ENCODE measurements around the gene TRAM2. TPM values are rescaled to one million over a fixed set of nuclear protein-coding genes. Genes with fewer than 3 reads are reported as not detected.

TRAM2 gene
- total RNA-seq, 4 donors from 2014 or later, result 21.3 to 27.5 (median 23.7) TPM

- DNase-seq (ENCODE audit: low spot score in 2 of 2), result peak; percentile 42 to 77
- WGBS, 2 donors, result 37 to 39% methylated on average over 7 of the region's 7 CpGs
- H3K27ac ChIP-seq, result peak overlapping the region; percentile 29 to 97 (median 70)
These were observed 62.3 kb downstream of the TRAM2 start for GRCh38 chr6:52514514-52514913.

GRCh38 chr6:52513896-52514295, 63.0 kb downstream of the TRAM2 start:
- H3K27ac ChIP-seq, result peak overlapping the region; percentile 31 to 97 (median 70)
- no peaks in the 10 kb centered on the region for H3K9me3 ChIP-seq
- no peak for DNase-seq (ENCODE audit: low spot score in 2 of 2)
- 86% methylated on average over 4 of the region's 4 CpGs for WGBS, 2 donors
- peaks cover 3 to 94% (median 61%) of the 10 kb centered on the region in 4 donors for H3K4me1 ChIP-seq
- TF ChIP-seq CTCF (IDR thresholded peaks at IDR 0.05), result no peak
- H3K36me3 ChIP-seq, result peaks cover 0 to 22% (median 0%) of the 10 kb centered on the region in 3 donors
- H3K27me3 ChIP-seq, result no peaks in the 10 kb centered on the region
- no peak overlapping the region for H3K4me3 ChIP-seq

More at GRCh38 chr6:52514514-52514913, 62.3 kb downstream of the TRAM2 start:
- TF ChIP-seq CTCF (IDR thresholded peaks at IDR 0.05) (no peak), EP300 (IDR thresholded peaks at IDR 0.05) (peak in 1 of 2 donors; percentile 93)
- Histone ChIP-seq H3K36me3 (peaks cover 0 to 15% (median 0%) of the 10 kb centered on the region in 3 donors), H3K27me3 (no peaks in the 10 kb centered on the region), H3K9me3 (no peaks in the 10 kb centered on the region), H3K4me3 (no peak overlapping the region), H3K4me1 (peaks cover 3 to 98% (median 61%) of the 10 kb centered on the region in 4 donors)

- peaks cover 3 to 90% (median 58%) of the 10 kb centered on the region in 4 donors for H3K4me1 ChIP-seq
- peaks cover 0 to 26% (median 0%) of the 10 kb centered on the region in 3 donors for H3K36me3 ChIP-seq
- H3K9me3 ChIP-seq, result no peaks in the 10 kb centered on the region
- no peak for TF ChIP-seq EP300 (IDR thresholded peaks at IDR 0.05)
- TF ChIP-seq CTCF (IDR thresholded peaks at IDR 0.05), result no peak
- no peak for TF ChIP-seq POLR2A (IDR thresholded peaks at IDR 0.05)
- no peaks in the 10 kb centered on the region for H3K27me3 ChIP-seq
- no peak overlapping the region for H3K4me3 ChIP-seq
- WGBS, 2 donors, result 61 to 62% methylated on average over 2 of the region's 2 CpGs
- no peak for DNase-seq (ENCODE audit: low spot score in 2 of 2)
- peak overlapping the region; percentile 31 to 97 (median 70) for H3K27ac ChIP-seq
These were observed 63.4 kb downstream of the TRAM2 start for GRCh38 chr6:52513464-52513863.

- H3K4me3 ChIP-seq, result no peak overlapping the region
- peak overlapping the region; percentile 66 to 97 (median 82) for H3K27ac ChIP-seq
- peak in 1 of 2 donors; percentile 88 for TF ChIP-seq EP300 (IDR thresholded peaks at IDR 0.05)
- no peak for TF ChIP-seq CTCF (IDR thresholded peaks at IDR 0.05)
- DNase-seq (ENCODE audit: low spot score in 2 of 2), result peak; percentile 40 to 67
- H3K4me1 ChIP-seq, result peaks cover under 1 to 90% (median 49%) of the 10 kb centered on the region in 4 donors
- no peaks in the 10 kb centered on the region for H3K27me3 ChIP-seq
- 15% methylated on average over 4 of the region's 4 CpGs for WGBS, 2 donors
- peaks cover 0 to 39% (median 0%) of the 10 kb centered on the region in 3 donors for H3K36me3 ChIP-seq
- H3K9me3 ChIP-seq, result no peaks in the 10 kb centered on the region
These were observed 64.7 kb downstream of the TRAM2 start for GRCh38 chr6:52512199-52512598.

GRCh38 chr6:52511572-52512151, 65.2 kb downstream of the TRAM2 start:
- no peaks in the 10 kb centered on the region for H3K27me3 ChIP-seq
- no peak for DNase-seq (ENCODE audit: low spot score in 2 of 2)
- 59 to 61% methylated on average over 12 of the region's 12 CpGs for WGBS, 2 donors
- H3K4me3 ChIP-seq, result no peak overlapping the region
- H3K4me1 ChIP-seq, result peaks cover 0 to 84% (median 43%) of the 10 kb centered on the region in 4 donors
- peak overlapping the region; percentile 66 to 97 (median 82) for H3K27ac ChIP-seq
- H3K36me3 ChIP-seq, result peaks cover 0 to 43% (median 0%) of the 10 kb centered on the region in 3 donors
- TF ChIP-seq POLR2A (IDR thresholded peaks at IDR 0.05) (no peak), CTCF (IDR thresholded peaks at IDR 0.05) (no peak), EP300 (IDR thresholded peaks at IDR 0.05) (no peak)
- no peaks in the 10 kb centered on the region for H3K9me3 ChIP-seq

All from tibial nerve (tissue), 4 donors.